Right forelimb (tissue), 1 donor: ENCODE data around the gene PCDH15.

Source experiments
- DNase-seq: peaks from one replicate; pipeline ENCODE4 v3.0.0-alpha.2; 2018

The PCDH15 gene

DNA sequence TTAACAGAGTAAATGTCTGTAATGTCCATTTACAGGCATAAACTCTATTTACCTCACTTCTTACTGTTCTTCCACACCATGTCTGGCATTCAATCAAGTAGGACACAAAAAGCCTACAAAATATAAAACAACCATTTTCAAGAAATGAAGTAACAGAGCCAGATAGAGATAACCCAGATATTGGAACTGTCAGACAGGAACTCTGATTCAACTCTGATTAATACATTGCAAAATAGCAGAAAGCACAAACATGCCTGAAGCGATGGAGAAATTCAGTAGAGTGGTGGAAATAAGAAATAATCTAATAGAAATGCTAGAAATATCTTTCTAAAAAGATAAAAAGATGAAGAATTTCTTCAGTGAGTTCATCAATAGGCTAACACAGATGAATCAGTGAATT lies 964.4 kb downstream of the PCDH15 start:
- no peak for DNase-seq

GRCh38 chr10:53833908-53834307 lies 967.1 kb downstream of the PCDH15 start:
- no peak for DNase-seq

- no peak for DNase-seq
Observed at GRCh38 chr10:53827261-53827660, 973.8 kb downstream of the PCDH15 start.

GRCh38 chr10:53808677-53809372 lies 992.2 kb downstream of the PCDH15 start:
- no peak for DNase-seq

GRCh38 chr10:53786236-53786900 lies 1014.7 kb downstream of the PCDH15 start:
- no peak for DNase-seq

GRCh38 chr10:53771701-53772100 lies 1029.3 kb downstream of the PCDH15 start:
- no peak for DNase-seq

- DNase-seq = no peak
Observed at GRCh38 chr10:53770903-53771302, 1030.1 kb downstream of the PCDH15 start.

- DNase-seq = no peak
Observed at GRCh38 chr10:53765311-53765710, 1035.7 kb downstream of the PCDH15 start.

GRCh38 chr10:53754596-53755250 lies 1046.3 kb downstream of the PCDH15 start:
- no peak for DNase-seq
